HEK293T (cell line): ENCODE results near the gene LRIG2.

Experiments
- ARNT ChIP-seq: fragments of 450-650 bp; IDR thresholded peaks from 2 replicates; pipeline ENCODE4 v1.6.1; 2017; ENCODE audit warnings: mild to moderate bottlenecking
- CTBP1 ChIP-seq: fragments of 450-650 bp; IDR thresholded peaks from 2 replicates; pipeline ENCODE4 v1.6.1; 2016; ENCODE audit warnings: borderline replicate concordance
- ELF4 ChIP-seq: fragments of 450-650 bp; IDR thresholded peaks from 2 replicates; pipeline ENCODE4 v1.6.1; 2017; ENCODE audit warnings: antibody characterized with exemption
- FOXK2 ChIP-seq: fragments of 450-650 bp; IDR thresholded peaks from 2 replicates; pipeline ENCODE4 v1.6.1; 2016; ENCODE audit warnings: mild to moderate bottlenecking
- FOXM1 ChIP-seq: fragments of 450-650 bp; IDR thresholded peaks from 2 replicates; pipeline ENCODE4 v1.6.1; 2017; ENCODE audit warnings: mild to moderate bottlenecking, borderline replicate concordance
- HDGF ChIP-seq: fragments of 450-650 bp; IDR thresholded peaks from 2 replicates; pipeline ENCODE4 v1.6.1; 2017; ENCODE audit warnings: antibody characterized with exemption, borderline replicate concordance
- SP1 ChIP-seq: fragments of 450-650 bp; IDR thresholded peaks from 2 replicates; pipeline ENCODE4 v1.6.1; 2017
- SUZ12 ChIP-seq: fragments of 450-650 bp; IDR thresholded peaks from 2 replicates; pipeline ENCODE4 v1.6.1; 2016; ENCODE audit warnings: mild to moderate bottlenecking
- TARDBP ChIP-seq: fragments of 450-650 bp; IDR thresholded peaks from 2 replicates; pipeline ENCODE4 v1.6.1; 2016
- ZNF384 ChIP-seq: fragments of 450-650 bp; IDR thresholded peaks from 2 replicates; pipeline ENCODE4 v1.6.1; 2016
- TF ChIP-seq, protein P1 (sequence below): fragments of 450-650 bp; IDR thresholded peaks from 2 replicates; pipeline ENCODE4 v1.6.1; 2016

DNA sequence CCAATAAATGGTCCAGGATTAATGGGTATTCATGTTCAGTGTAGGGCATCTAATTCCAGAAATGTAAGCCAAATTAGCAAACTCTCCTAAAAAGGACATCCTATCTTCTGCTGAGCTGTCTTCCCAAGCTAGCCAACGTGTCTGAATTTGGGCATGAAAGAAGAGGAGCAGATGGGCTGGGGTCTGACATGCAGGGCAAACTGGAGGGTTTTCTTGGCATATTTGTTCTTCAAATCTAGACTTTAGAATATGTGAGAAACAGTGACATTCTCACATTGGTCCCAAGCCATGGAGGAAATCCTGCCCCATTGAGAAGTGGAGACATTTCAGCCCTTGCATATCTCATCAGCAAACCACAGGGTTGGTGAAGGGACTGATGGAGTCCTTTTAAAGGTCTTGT, 67.2 kb downstream of the LRIG2 start:
- TF ChIP-seq ELF4 (no peak), ZNF384 (no peak), FOXK2 (no peak), TARDBP (no peak), CTBP1 (no peak), SUZ12 (no peak), FOXM1 (no peak), ARNT (no peak), HDGF (no peak), SP1 (no peak)
- TF ChIP-seq, protein P1, sequence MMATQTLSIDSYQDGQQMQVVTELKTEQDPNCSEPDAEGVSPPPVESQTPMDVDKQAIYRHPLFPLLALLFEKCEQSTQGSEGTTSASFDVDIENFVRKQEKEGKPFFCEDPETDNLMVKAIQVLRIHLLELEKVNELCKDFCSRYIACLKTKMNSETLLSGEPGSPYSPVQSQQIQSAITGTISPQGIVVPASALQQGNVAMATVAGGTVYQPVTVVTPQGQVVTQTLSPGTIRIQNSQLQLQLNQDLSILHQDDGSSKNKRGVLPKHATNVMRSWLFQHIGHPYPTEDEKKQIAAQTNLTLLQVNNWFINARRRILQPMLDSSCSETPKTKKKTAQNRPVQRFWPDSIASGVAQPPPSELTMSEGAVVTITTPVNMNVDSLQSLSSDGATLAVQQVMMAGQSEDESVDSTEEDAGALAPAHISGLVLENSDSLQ = no peak
